ENCODE results near the gene BZW2. TPM values are rescaled to one million over a fixed set of nuclear protein-coding genes. Genes with fewer than 3 reads are reported as not detected.

BZW2 gene
- total RNA-seq, 2 experiments from 2014 or later: 84.2 to 89.8 TPM

GRCh38 chr7:16685535-16685934, 39.6 kb downstream of the BZW2 start:
- no peak for DNase-seq
- peaks cover 50% of the 10 kb centered on the region for H3K36me3 Mint-ChIP-seq
- H3K27me3 Mint-ChIP-seq: no peaks in the 10 kb centered on the region
- POLR2A ChIA-PET: no interaction called here
- CTCF ChIA-PET: no interaction called here
- H3K9me3 Mint-ChIP-seq: no peaks in the 10 kb centered on the region
- intact Hi-C loops (cut with micrococcal nuclease): no loop called here
- H3K4me3 Mint-ChIP-seq: no peak overlapping the region
- peaks cover 7% of the 10 kb centered on the region for H3K4me1 Mint-ChIP-seq (ENCODE audit: low read depth)
- H3K27ac Mint-ChIP-seq: no peak overlapping the region

- Mint-ChIP-seq H3K27ac (no peak overlapping the region), H3K27me3 (no peaks in the 10 kb centered on the region), H3K36me3 (peaks cover 50% of the 10 kb centered on the region), H3K9me3 (no peaks in the 10 kb centered on the region), H3K4me3 (no peak overlapping the region), H3K4me1 (ENCODE audit: low read depth) (peaks cover 7% of the 10 kb centered on the region)
- ChIA-PET POLR2A (interaction anchor here (0.7 kb wide), 1 partner anchor 43 kb away, joined by 3 read pairs; the partner anchor contains the start of gene ANKMY2), CTCF (interaction anchor here (1.1 to 1.3 kb wide), 3 partner anchors 12 to 111 kb away, joined by 3 read pairs; no protein-coding TSS in a partner anchor)
- intact Hi-C loops (cut with micrococcal nuclease): no loop called here
- DNase-seq: no peak
Observed at GRCh38 chr7:16688249-16688648, 42.3 kb downstream of the BZW2 start.

DNA sequence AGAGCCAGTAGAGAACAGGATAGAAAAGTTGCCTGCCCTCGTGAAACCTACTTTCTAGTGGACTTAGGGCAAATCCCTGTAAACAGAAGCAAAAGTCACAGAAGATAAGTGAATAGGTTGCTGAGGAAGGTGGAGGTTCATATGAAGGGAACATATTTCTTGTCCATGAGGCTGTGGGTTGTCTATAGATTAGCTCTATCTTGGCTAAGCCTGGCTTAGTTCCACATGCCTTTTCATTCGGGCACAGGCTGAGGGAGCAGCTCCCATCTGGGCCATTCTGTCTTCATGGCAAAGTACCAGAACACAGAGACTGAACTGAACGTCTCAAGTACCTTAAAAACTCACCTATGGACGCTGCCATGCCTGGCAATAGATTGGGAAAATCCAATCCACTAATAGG, 45.3 kb downstream of the BZW2 start:
- H3K4me3 Mint-ChIP-seq: no peak overlapping the region
- no peaks in the 10 kb centered on the region for H3K4me1 Mint-ChIP-seq (ENCODE audit: low read depth)
- POLR2A ChIA-PET: no interaction called here
- intact Hi-C loops (cut with micrococcal nuclease): no loop called here
- H3K27ac Mint-ChIP-seq: no peak overlapping the region
- H3K9me3 Mint-ChIP-seq: no peaks in the 10 kb centered on the region
- DNase-seq: no peak
- CTCF ChIA-PET: no interaction called here
- H3K27me3 Mint-ChIP-seq: no peaks in the 10 kb centered on the region
- H3K36me3 Mint-ChIP-seq: peaks cover 47% of the 10 kb centered on the region

DNA sequence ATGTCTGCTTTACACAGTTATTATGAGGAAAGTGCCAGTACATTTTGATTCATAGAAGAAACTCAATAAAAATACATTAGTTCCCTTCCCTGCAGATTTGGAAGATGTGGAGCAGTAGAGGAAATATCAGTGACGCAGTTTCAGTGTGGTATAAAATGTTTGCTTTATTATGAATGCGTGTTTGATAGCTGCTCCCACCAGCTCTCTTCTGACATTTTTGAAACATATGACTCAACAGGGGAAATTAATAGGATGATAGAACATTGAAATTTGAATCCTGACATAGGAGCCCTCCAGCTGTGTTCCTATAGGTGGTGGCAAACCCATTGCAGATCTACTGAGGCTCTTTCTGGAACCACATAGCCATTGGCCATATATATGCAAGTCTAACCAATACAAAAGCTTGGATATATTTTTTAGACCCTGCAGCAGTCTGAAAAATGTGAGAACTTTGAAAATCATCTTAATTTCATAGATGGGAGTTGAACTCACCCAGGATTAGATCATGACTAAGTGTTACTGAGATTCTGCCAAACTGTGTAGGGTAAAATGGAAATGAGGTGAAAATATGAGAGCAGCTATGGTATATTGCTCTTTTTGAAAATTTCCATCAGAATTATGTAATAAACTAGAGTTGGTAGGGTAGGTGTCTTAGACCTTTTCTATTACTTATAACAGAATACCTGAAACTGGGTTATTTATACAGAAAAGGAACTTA, 47.8 kb downstream of the BZW2 start:
- intact Hi-C loops (cut with micrococcal nuclease): no loop called here
- H3K27me3 Mint-ChIP-seq: no peaks in the 10 kb centered on the region
- CTCF ChIA-PET: interaction anchor here (1.0 to 2.1 kb wide), 3 partner anchors 108 to 224 kb away, joined by 3 to 5 read pairs (median 4); no protein-coding TSS in a partner anchor
- H3K4me1 Mint-ChIP-seq (ENCODE audit: low read depth): no peaks in the 10 kb centered on the region
- H3K27ac Mint-ChIP-seq: no peak overlapping the region
- POLR2A ChIA-PET: no interaction called here
- no peaks in the 10 kb centered on the region for H3K9me3 Mint-ChIP-seq
- DNase-seq: no peak
- no peak overlapping the region for H3K4me3 Mint-ChIP-seq
- peaks cover 55% of the 10 kb centered on the region for H3K36me3 Mint-ChIP-seq

- H3K4me1 Mint-ChIP-seq (ENCODE audit: low read depth): no peaks in the 10 kb centered on the region
- no peaks in the 10 kb centered on the region for H3K9me3 Mint-ChIP-seq
- H3K27me3 Mint-ChIP-seq: no peaks in the 10 kb centered on the region
- H3K27ac Mint-ChIP-seq: no peak overlapping the region
- ChIA-PET CTCF (interaction anchor here (0.8 to 1.9 kb wide), 3 partner anchors 14 to 227 kb away, joined by 3 to 8 read pairs (median 4); no protein-coding TSS in a partner anchor), POLR2A (no interaction called here)
- no peak for DNase-seq
- H3K4me3 Mint-ChIP-seq: no peak overlapping the region
- H3K36me3 Mint-ChIP-seq: peaks cover 63% of the 10 kb centered on the region
- intact Hi-C loops (cut with micrococcal nuclease): loop anchor here (1.0 kb wide), 1 partner anchor 223 kb away; no protein-coding TSS in a partner anchor
Observed at GRCh38 chr7:16694806-16695205, 48.8 kb downstream of the BZW2 start.

- intact Hi-C loops (cut with micrococcal nuclease): loop anchor here (1.0 kb wide), 1 partner anchor 223 kb away; no protein-coding TSS in a partner anchor
- Mint-ChIP-seq H3K9me3 (no peaks in the 10 kb centered on the region), H3K4me3 (no peak overlapping the region), H3K4me1 (ENCODE audit: low read depth) (no peaks in the 10 kb centered on the region), H3K36me3 (peaks cover 69% of the 10 kb centered on the region), H3K27ac (no peak overlapping the region), H3K27me3 (no peaks in the 10 kb centered on the region)
- CTCF ChIA-PET: interaction anchor here (0.8 to 1.9 kb wide), 3 partner anchors 15 to 226 kb away, joined by 3 to 8 read pairs (median 4); no protein-coding TSS in a partner anchor
- POLR2A ChIA-PET: no interaction called here
- DNase-seq: no peak
Observed at GRCh38 chr7:16695621-16696237, 49.7 kb downstream of the BZW2 start.

- no peak overlapping the region for H3K27ac Mint-ChIP-seq
- H3K9me3 Mint-ChIP-seq: no peaks in the 10 kb centered on the region
- CTCF ChIA-PET: interaction anchor here (0.9 kb wide), 1 partner anchor 220 kb away, joined by 4 read pairs; no protein-coding TSS in a partner anchor
- POLR2A ChIA-PET: no interaction called here
- H3K4me1 Mint-ChIP-seq (ENCODE audit: low read depth): no peaks in the 10 kb centered on the region
- intact Hi-C loops (cut with micrococcal nuclease): no loop called here
- H3K27me3 Mint-ChIP-seq: no peaks in the 10 kb centered on the region
- H3K36me3 Mint-ChIP-seq: peaks cover 67% of the 10 kb centered on the region
- H3K4me3 Mint-ChIP-seq: no peak overlapping the region
- DNase-seq: no peak
Observed at GRCh38 chr7:16697507-16698199, 51.7 kb downstream of the BZW2 start.

DNA sequence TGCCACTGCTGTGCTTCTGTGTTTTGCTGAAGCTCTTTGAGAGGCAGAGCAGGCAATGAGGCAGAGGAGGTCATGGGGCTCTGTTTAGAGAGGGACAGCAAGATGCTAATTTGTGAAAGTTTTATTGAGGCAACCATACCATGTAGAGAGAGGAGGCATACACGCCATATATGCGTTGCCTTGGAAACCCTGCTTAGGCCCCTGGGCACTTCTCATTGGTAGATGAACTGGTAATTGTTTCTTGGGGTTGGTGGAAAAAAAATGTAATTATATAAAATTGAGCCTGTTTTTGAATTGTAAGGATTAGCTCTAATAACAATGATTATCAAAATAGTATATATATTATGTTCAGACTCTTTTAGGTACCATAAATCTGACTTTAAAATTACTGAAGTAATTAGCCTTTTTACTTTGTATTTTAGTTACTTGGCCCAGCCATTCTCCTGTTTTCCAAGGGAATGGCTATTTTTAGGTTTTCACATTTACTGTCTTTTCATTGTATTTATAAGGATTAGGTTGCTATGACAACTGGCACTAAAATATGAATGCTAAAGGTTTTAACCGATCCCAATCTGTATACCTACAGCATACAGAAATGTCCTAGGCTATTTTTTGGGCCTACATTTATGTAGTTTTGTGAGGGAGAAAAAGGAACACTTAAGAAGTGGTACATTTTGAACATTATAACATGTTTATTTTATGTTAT, 52.4 kb downstream of the BZW2 start:
- intact Hi-C loops (cut with micrococcal nuclease): no loop called here
- Mint-ChIP-seq H3K27ac (no peak overlapping the region), H3K9me3 (no peaks in the 10 kb centered on the region), H3K36me3 (peaks cover 64% of the 10 kb centered on the region), H3K27me3 (no peaks in the 10 kb centered on the region), H3K4me1 (ENCODE audit: low read depth) (no peaks in the 10 kb centered on the region), H3K4me3 (no peak overlapping the region)
- ChIA-PET CTCF (no interaction called here), POLR2A (no interaction called here)
- DNase-seq: no peak

DNA sequence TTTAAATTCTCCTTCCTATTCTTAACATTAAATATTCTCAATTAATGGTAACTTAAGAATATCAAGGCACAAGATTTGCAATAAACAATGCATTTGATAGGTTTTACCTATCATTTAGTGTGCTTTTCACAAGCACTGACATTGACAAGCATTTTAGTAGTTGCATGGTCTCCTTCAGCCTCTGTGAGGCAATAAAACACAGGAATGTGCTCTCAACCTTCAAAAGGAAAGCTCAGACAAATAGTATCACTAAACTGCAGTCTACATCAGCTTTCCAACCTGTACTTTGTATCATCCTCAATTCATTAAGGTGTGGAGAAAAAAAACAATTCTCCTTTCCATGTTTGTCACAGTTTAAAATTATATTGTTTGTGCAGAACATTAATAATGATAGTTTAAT, 56.5 kb downstream of the BZW2 start:
- CTCF ChIA-PET: no interaction called here
- Mint-ChIP-seq H3K27me3 (no peaks in the 10 kb centered on the region), H3K36me3 (peaks cover 68% of the 10 kb centered on the region), H3K4me1 (ENCODE audit: low read depth) (peaks cover 4% of the 10 kb centered on the region), H3K9me3 (no peaks in the 10 kb centered on the region), H3K27ac (no peak overlapping the region), H3K4me3 (no peak overlapping the region)
- DNase-seq: no peak
- intact Hi-C loops (cut with micrococcal nuclease): no loop called here
- POLR2A ChIA-PET: no interaction called here

DNA sequence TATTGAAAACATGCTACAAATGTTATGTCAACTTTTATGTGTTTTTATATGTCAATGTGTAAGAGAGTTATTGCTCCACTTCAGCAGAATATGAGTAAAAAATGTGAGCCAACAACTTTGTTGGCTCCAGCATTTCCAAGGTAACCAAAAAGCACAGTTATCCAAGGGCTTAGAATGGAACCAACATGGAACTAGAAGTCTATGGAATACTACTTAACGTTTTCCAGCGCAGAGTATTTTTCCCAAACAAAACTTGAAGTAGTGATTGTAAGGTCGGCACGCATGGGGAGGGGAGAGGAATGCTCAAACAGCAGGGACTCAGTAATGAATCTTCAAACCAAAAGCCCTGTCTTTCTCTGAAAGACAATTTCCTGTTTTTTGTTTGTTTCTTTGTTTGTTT, 62.5 kb downstream of the BZW2 start:
- intact Hi-C loops (cut with micrococcal nuclease): no loop called here
- H3K36me3 Mint-ChIP-seq: peaks cover 47% of the 10 kb centered on the region
- ChIA-PET CTCF (no interaction called here), POLR2A (no interaction called here)
- no peaks in the 10 kb centered on the region for H3K9me3 Mint-ChIP-seq
- H3K27me3 Mint-ChIP-seq: no peaks in the 10 kb centered on the region
- DNase-seq: no peak
- peaks cover 20% of the 10 kb centered on the region for H3K4me1 Mint-ChIP-seq (ENCODE audit: low read depth)
- no peak overlapping the region for H3K27ac Mint-ChIP-seq
- no peak overlapping the region for H3K4me3 Mint-ChIP-seq

- ChIA-PET CTCF (no interaction called here), POLR2A (no interaction called here)
- no peak overlapping the region for H3K27ac Mint-ChIP-seq
- H3K36me3 Mint-ChIP-seq: peaks cover 42% of the 10 kb centered on the region
- H3K4me1 Mint-ChIP-seq (ENCODE audit: low read depth): peaks cover 20% of the 10 kb centered on the region
- no peaks in the 10 kb centered on the region for H3K27me3 Mint-ChIP-seq
- DNase-seq: no peak
- H3K9me3 Mint-ChIP-seq: no peaks in the 10 kb centered on the region
- intact Hi-C loops (cut with micrococcal nuclease): no loop called here
- no peak overlapping the region for H3K4me3 Mint-ChIP-seq
Observed at GRCh38 chr7:16708980-16709379, 63.0 kb downstream of the BZW2 start.

GRCh38 chr7:16710651-16711050, 64.7 kb downstream of the BZW2 start:
- Mint-ChIP-seq H3K4me3 (no peak overlapping the region), H3K27ac (no peak overlapping the region), H3K4me1 (ENCODE audit: low read depth) (peaks cover 20% of the 10 kb centered on the region), H3K27me3 (no peaks in the 10 kb centered on the region), H3K36me3 (peaks cover 35% of the 10 kb centered on the region), H3K9me3 (no peaks in the 10 kb centered on the region)
- POLR2A ChIA-PET: no interaction called here
- CTCF ChIA-PET: no interaction called here
- intact Hi-C loops (cut with micrococcal nuclease): loop anchor here (1.0 kb wide), 2 partner anchors 63 to 90 kb away; no protein-coding TSS in a partner anchor
- DNase-seq: no peak

All from activated CD4-positive, alpha-beta memory T cell treated with anti-CD3 and anti-CD28 coated beads for 36 hours (primary cell).